OCI-LY1 (cell line): Measurements from ENCODE around the gene ZNF778.
"Not testable (repeated sequence)": the region's sequence is repeated elsewhere in the genome, so short reads cannot be mapped to it uniquely, and the experiment has no call there.

Source experiments
- EZH2 ChIP-seq: fragments of 200-600 bp; sonication (generic), shearing (Covaris generic); IDR thresholded peaks from 2 replicates; pipeline ENCODE4 v1.8.0; 2017; ENCODE audit warnings: borderline replicate concordance, mixed run types, mild to moderate bottlenecking, antibody characterized with exemption, low read length, moderate library complexity, mixed read lengths
- TF ChIP-seq, protein P1 (sequence below): fragments of 200-600 bp; sonication (generic), shearing (Covaris generic); IDR thresholded peaks from 2 replicates; pipeline ENCODE4 v1.5.1; 2017; ENCODE audit warnings: mild to moderate bottlenecking, antibody characterized with exemption, low read length, moderate library complexity, mixed read lengths

DNA sequence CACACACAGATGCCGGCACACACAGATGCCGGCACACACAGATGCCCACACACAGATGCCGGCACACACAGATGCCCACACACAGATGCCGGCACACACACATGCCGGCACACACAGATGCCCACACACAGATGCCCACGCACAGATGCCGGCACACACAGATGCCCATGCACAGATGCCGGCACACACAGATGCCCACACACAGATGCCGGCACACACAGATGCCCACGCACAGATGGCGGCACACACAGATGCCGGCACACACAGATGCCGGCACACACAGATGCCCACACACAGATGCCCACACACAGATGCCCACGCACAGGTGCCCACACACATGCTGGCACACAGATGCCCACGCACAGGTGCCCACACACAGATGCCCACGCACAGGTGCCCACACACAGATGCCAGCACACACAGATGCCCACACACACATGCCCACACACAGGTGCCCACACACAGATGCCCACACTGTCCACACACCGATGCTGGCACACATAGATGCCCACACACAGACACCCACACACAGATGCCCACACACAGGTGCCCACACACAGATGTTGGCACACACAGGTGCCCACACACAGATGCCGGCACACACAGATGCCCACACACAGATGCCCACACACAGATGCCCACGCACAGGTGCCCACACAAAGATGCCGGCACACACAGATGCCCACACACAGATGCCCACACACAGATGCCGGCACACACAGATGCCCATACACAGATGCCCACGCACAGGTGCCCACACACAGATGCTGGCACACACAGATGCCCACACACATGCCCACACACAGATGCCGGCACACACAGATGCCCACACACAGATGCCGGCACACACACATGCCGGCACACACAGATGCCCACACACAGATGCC is 28.8 kb upstream of the ZNF778 start:
- TF ChIP-seq, protein P1, sequence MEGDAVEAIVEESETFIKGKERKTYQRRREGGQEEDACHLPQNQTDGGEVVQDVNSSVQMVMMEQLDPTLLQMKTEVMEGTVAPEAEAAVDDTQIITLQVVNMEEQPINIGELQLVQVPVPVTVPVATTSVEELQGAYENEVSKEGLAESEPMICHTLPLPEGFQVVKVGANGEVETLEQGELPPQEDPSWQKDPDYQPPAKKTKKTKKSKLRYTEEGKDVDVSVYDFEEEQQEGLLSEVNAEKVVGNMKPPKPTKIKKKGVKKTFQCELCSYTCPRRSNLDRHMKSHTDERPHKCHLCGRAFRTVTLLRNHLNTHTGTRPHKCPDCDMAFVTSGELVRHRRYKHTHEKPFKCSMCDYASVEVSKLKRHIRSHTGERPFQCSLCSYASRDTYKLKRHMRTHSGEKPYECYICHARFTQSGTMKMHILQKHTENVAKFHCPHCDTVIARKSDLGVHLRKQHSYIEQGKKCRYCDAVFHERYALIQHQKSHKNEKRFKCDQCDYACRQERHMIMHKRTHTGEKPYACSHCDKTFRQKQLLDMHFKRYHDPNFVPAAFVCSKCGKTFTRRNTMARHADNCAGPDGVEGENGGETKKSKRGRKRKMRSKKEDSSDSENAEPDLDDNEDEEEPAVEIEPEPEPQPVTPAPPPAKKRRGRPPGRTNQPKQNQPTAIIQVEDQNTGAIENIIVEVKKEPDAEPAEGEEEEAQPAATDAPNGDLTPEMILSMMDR = not testable (repeated sequence)
- not testable (repeated sequence) for TF ChIP-seq EZH2
